OCI-LY1 (cell line): ENCODE results near the gene HEY2.

Experiments used
- CTCF ChIP-seq: fragments of 200-600 bp; sonication (generic), shearing (Covaris generic); IDR thresholded peaks from 2 replicates; pipeline ENCODE4 v1.5.1; 2017; ENCODE audit warnings: mild to moderate bottlenecking, antibody characterized with exemption, low read length, moderate library complexity, mixed read lengths
- EZH2 ChIP-seq: fragments of 200-600 bp; sonication (generic), shearing (Covaris generic); IDR thresholded peaks from 2 replicates; pipeline ENCODE4 v1.8.0; 2017; ENCODE audit warnings: borderline replicate concordance, mixed run types, mild to moderate bottlenecking, antibody characterized with exemption, low read length, moderate library complexity, mixed read lengths

GRCh38 chr6:125810445-125810844, 61.0 kb downstream of the HEY2 start:
- TF ChIP-seq CTCF (no peak), EZH2 (no peak)
